Gastrocnemius medialis (tissue), 4 donors: Measurements from ENCODE around the gene PLEKHN1. TPM values are rescaled to one million over a fixed set of nuclear protein-coding genes. Genes with fewer than 3 reads are reported as not detected.
"Not testable (repeated sequence)": the region's sequence is repeated elsewhere in the genome, so short reads cannot be mapped to it uniquely, and the experiment has no call there.

Experiments used
- ATAC-seq, 2 donors: fragments of 150-250 bp; one replicate each; pipeline ENCODE4 v1.9.1; 2016
- DNase-seq, 2 donors: peaks; one replicate each; pipeline ENCODE4 v3.0.0-alpha.2; 2019
- H3K27ac ChIP-seq, 4 donors: fragments of 200-600 bp; sonication (generic); 1 replicate in 1 of 4; 2 replicates in 3 of 4; pipeline ENCODE4 v1.5.1; 2016 to 2018; ENCODE audit warnings: mild to moderate bottlenecking in 2 of 4, moderate library complexity in 1 of 4
- H3K27me3 ChIP-seq, 3 donors: fragments of 200-600 bp; sonication (generic) in 2 of 3; 1 replicate in 1 of 3; 2 replicates in 2 of 3; pipeline versions ENCODE4 v1.5.1 to v1.6.0; 2016 to 2019; ENCODE audit warnings: mild to moderate bottlenecking in 1 of 3, moderate library complexity in 1 of 3
- H3K36me3 ChIP-seq, 2 donors: fragments of 200-600 bp; sonication (generic) in 1 of 2; one replicate each; pipeline ENCODE4 v1.5.1; 2017 to 2018
- H3K4me1 ChIP-seq, 2 donors: fragments of 200-600 bp; sonication (generic) in 1 of 2; one replicate each; pipeline ENCODE4 v1.5.1; 2016 to 2017; ENCODE audit warnings: mild to moderate bottlenecking in 2 of 2
- H3K4me3 ChIP-seq, 4 donors: fragments of 200-600 bp; sonication (generic) in 3 of 4; 1 replicate in 1 of 4; 2 replicates in 3 of 4; pipeline ENCODE4 v1.5.1; 2016 to 2019; ENCODE audit warnings: mild to moderate bottlenecking in 2 of 4
- H3K9me3 ChIP-seq, 3 donors: fragments of 200-600 bp; sonication (generic) in 2 of 3; 1 replicate in 1 of 3; 2 replicates in 2 of 3; pipeline ENCODE4 v1.5.1; 2016 to 2019
- CTCF ChIP-seq, 5 experiments: fragments of 450-650 bp in 3 of 5; fragments of 200-600 bp in 2 of 5; sonication (generic) in 2 of 5; IDR thresholded peaks in 4 of 5; conservative IDR thresholded peaks in 1 of 5; 1 replicate in 4 of 5; 2 replicates in 1 of 5; pipeline ENCODE4 v1.5.1; 2016 to 2019; ENCODE audit warnings: antibody characterized with exemption in 5 of 5, mild to moderate bottlenecking in 3 of 5, moderate library complexity in 3 of 5
- POLR2A ChIP-seq, 2 donors: fragments of 450-650 bp; IDR thresholded peaks; one replicate each; pipeline ENCODE4 v1.6.1; 2017; ENCODE audit warnings: antibody characterized with exemption in 2 of 2, mild to moderate bottlenecking in 2 of 2, moderate library complexity in 2 of 2
- in situ Hi-C, 4 donors: fragments of 200-750 bp; cut with MboI; loops; one replicate each; pipeline versions ENCODE4 v1.15.0 to v1.8.0; 2017; ENCODE audit warnings: low sequenced_read_pairs in 4 of 4
- intact Hi-C: fragments of 100-400 bp; cut with DNase I; formaldehyde crosslinking; loops from one replicate; pipeline ENCODE4 v1.15.1; 2023; ENCODE audit warnings: low total_unique reads
- total RNA-seq, 4 donors: library from RNA; depleted of rRNA; stranded (reverse); fragments of >200 nt; gene quantifications; one replicate each; pipeline versions ENCODE4 v1.1.0 to v1.2.3, GENCODE V29; 2016

The PLEKHN1 gene
- total RNA-seq, 4 donors from 2014 or later = 0.23 TPM; not detected in 3

DNA sequence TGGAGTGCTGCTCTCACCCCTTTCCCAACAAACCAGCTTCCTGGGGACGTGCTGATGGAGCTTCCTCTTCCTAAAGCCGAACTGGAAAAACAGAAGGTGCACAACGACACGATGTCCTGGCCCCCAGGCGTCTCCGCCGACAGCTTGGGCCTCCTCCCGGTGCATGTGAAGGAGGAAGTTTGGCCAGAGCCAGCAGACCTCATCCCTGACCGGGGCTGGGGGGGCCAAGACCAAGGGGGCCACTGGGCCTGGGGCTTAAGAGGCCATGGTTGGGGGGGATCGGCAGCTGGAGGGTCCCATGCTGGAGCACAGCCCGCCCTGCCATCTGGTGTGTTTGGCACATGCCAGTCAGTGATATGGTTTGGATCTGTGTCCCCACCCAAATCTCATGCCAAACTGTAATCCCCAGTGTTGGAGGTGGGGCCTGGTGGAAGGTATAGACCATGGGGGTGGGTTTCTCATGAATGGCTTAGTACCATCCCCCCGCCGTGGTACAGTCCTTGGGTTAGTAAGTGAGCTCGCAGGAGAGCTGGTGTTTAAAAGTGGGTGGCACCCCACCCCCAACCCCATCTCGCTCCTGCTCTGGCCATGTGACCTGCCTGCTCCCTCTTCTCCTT is 27.2 kb downstream of the PLEKHN1 start:
- H3K27ac ChIP-seq = no peak overlapping the region
- TF ChIP-seq POLR2A (IDR thresholded peaks at IDR 0.05) (no peak), CTCF (IDR thresholded peaks at IDR 0.05 in 4 of 5, conservative IDR thresholded peaks at IDR 0.05 in 1 of 5) (no peak)
- H3K4me1 ChIP-seq = no peaks in the 10 kb centered on the region
- ATAC-seq = no peak
- H3K4me3 ChIP-seq = no peak overlapping the region
- no peak for DNase-seq
- no peaks in the 10 kb centered on the region for H3K9me3 ChIP-seq
- intact Hi-C loops = no loop called here
- H3K27me3 ChIP-seq = peaks cover 0 to 6% (median 0%) of the 10 kb centered on the region in 3 donors
- H3K36me3 ChIP-seq = no peaks in the 10 kb centered on the region
- in situ Hi-C loops = no loop called here

DNA sequence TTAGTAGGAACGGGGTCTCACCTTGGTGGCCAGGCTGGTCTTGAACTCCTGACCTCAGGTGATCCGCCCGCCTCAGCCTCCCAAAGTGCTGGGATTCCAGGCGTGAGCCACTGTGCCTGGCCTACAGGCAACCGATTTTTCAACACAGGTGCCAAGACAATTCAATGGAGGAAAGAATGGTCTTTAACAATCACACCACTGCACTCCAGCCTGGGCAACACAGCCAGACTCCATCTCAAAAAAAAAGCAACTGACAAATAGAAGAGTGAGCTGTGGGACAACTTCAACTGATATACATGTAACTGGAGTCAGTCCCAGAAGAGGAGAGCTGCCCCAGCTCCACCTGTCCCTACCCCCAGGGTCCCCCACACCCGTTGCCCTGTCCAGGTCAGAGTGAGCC is 28.3 kb downstream of the PLEKHN1 start:
- H3K4me1 ChIP-seq, H3K36me3 ChIP-seq, DNase-seq, H3K27ac ChIP-seq, H3K9me3 ChIP-seq, in situ Hi-C loops, ATAC-seq, H3K4me3 ChIP-seq, intact Hi-C loops: not testable (repeated sequence)
- H3K27me3 ChIP-seq = peaks cover 0 to 11% (median 4%) of the 10 kb centered on the region in 3 donors

GRCh38 chr1:995665-996633 is 29.7 kb downstream of the PLEKHN1 start:
- in situ Hi-C loops = no loop called here
- H3K27ac ChIP-seq = no peak overlapping the region
- no peaks in the 10 kb centered on the region for H3K36me3 ChIP-seq
- no peak for TF ChIP-seq CTCF (IDR thresholded peaks at IDR 0.05 in 4 of 5, conservative IDR thresholded peaks at IDR 0.05 in 1 of 5)
- no peak for TF ChIP-seq POLR2A (IDR thresholded peaks at IDR 0.05)
- H3K4me1 ChIP-seq = peaks cover 0 to 3% of the 10 kb centered on the region in 2 donors
- H3K4me3 ChIP-seq = no peak overlapping the region
- peaks cover under 1 to 11% (median 4%) of the 10 kb centered on the region in 3 donors for H3K27me3 ChIP-seq
- no peak for ATAC-seq
- H3K9me3 ChIP-seq = no peaks in the 10 kb centered on the region
- no peak for DNase-seq
- intact Hi-C loops = no loop called here

GRCh38 chr1:996851-997712 is 30.8 kb downstream of the PLEKHN1 start:
- H3K9me3 ChIP-seq = no peaks in the 10 kb centered on the region
- DNase-seq = no peak
- TF ChIP-seq CTCF (IDR thresholded peaks at IDR 0.05 in 4 of 5, conservative IDR thresholded peaks at IDR 0.05 in 1 of 5) (no peak), POLR2A (IDR thresholded peaks at IDR 0.05) (no peak)
- in situ Hi-C loops (no loop called here), intact Hi-C loops (no loop called here)
- no peak for ATAC-seq
- H3K36me3 ChIP-seq = no peaks in the 10 kb centered on the region
- H3K4me1 ChIP-seq = peaks cover 0 to 3% of the 10 kb centered on the region in 2 donors
- H3K27ac ChIP-seq = no peak overlapping the region
- peak overlapping the region in 1 of 4 donors; percentile 63 for H3K4me3 ChIP-seq
- peaks cover 4 to 11% (median 7%) of the 10 kb centered on the region in 3 donors for H3K27me3 ChIP-seq
